ENCODE results near the gene SHISA6.

DNA sequence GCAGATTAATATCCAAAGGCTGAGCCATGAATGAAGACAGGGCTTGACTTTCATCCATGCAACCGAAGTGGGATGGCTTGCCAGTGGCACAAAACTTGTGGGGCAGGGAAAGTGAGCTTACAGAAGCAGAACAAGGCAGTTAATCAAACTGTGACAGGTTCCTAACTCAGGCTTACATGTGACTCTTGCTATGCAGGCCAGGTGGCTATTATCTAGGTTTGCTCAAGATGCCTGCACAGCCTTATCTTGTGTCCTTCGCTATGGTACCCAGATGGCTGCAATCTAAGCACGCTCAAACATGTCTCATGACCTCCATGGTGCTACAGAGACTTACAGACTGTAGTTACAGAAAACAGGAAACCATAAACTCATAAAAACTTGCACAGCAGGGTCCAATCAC is 348.7 kb downstream of the SHISA6 start:
- TF ChIP-seq CTCF (conservative IDR thresholded peaks at IDR 0.05; ENCODE audit: low read depth, low read length) (no peak), EZH2 (IDR thresholded peaks at IDR 0.05; ENCODE audit: borderline replicate concordance, low read depth, low read length, poor library complexity, severe bottlenecking) (no peak)

Data from A673 (cell line).